Tibial artery (tissue), 4 donors: ENCODE data around the gene MORC4.

ENCODE experiments used
- DNase-seq, 2 donors: peaks; one replicate each; pipeline ENCODE4 v3.0.0-alpha.2; 2019
- H3K27ac ChIP-seq, 2 donors: fragments of 200-600 bp; sonication (generic) in 1 of 2; 1 replicate in 1 of 2; 2 replicates in 1 of 2; pipeline ENCODE4 v1.5.1; 2018 to 2019; ENCODE audit warnings: mild to moderate bottlenecking in 1 of 2
- H3K27me3 ChIP-seq, 2 donors: fragments of 200-600 bp; sonication (generic) in 1 of 2; one replicate each; pipeline versions ENCODE4 v1.5.1 to v1.6.0; 2016 to 2019
- H3K36me3 ChIP-seq, 3 donors: fragments of 200-600 bp; sonication (generic) in 2 of 3; one replicate each; pipeline ENCODE4 v1.5.1; 2016 to 2019; ENCODE audit warnings: mild to moderate bottlenecking in 2 of 3
- H3K4me1 ChIP-seq, 4 donors: fragments of 200-600 bp; sonication (generic) in 2 of 4; 1 replicate in 3 of 4; 2 replicates in 1 of 4; pipeline ENCODE4 v1.5.1; 2016 to 2019
- H3K4me3 ChIP-seq, 2 donors: fragments of 200-600 bp; sonication (generic) in 1 of 2; 1 replicate in 1 of 2; 2 replicates in 1 of 2; pipeline ENCODE4 v1.5.1; 2018 to 2019; ENCODE audit warnings: mild to moderate bottlenecking in 2 of 2
- H3K9me3 ChIP-seq, 3 donors: fragments of 200-600 bp; sonication (generic) in 1 of 3; one replicate each; pipeline ENCODE4 v1.5.1; 2016 to 2019
- CTCF ChIP-seq, 2 experiments: fragments of 200-600 bp in 1 of 2; fragments of 450-650 bp in 1 of 2; IDR thresholded peaks; one replicate each; pipeline ENCODE4 v1.5.1; 2017 to 2019; ENCODE audit warnings: antibody characterized with exemption in 2 of 2, mild to moderate bottlenecking in 1 of 2, moderate library complexity in 1 of 2
- intact Hi-C: fragments of 100-400 bp; cut with DNase I; formaldehyde crosslinking; loops from one replicate; pipeline ENCODE4 v1.15.0; 2023; ENCODE audit warnings: low total_unique reads

The MORC4 gene

DNA sequence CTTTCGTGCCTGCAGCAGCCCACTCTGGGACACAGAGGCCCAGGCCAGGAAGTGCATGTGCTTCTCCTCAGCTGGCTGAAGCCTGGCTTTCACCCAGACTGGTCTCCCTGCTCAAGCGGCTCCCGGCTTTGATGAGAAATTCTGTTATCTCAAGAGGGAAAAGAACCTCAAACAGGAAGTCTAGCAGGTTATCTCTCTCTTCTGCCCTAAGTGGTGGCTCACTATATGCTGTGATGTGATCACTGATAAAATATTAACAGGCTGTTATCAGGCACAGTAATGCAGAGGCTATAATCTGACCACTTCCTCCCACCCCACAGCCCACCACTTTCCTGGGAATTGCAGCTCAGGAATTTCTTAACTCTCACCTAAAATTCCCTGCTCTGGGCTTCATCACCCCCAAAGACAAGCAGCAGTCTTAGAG, 66.5 kb downstream of the MORC4 start:
- DNase-seq: peak in 1 of 2 donors; percentile 19
- no peak for TF ChIP-seq CTCF (IDR thresholded peaks at IDR 0.05)
- no peaks in the 10 kb centered on the region for H3K36me3 ChIP-seq
- intact Hi-C loops: no loop called here
- no peaks in the 10 kb centered on the region for H3K4me1 ChIP-seq
- no peak overlapping the region for H3K4me3 ChIP-seq
- no peak overlapping the region for H3K27ac ChIP-seq
- no peaks in the 10 kb centered on the region for H3K27me3 ChIP-seq
- no peaks in the 10 kb centered on the region for H3K9me3 ChIP-seq

DNA sequence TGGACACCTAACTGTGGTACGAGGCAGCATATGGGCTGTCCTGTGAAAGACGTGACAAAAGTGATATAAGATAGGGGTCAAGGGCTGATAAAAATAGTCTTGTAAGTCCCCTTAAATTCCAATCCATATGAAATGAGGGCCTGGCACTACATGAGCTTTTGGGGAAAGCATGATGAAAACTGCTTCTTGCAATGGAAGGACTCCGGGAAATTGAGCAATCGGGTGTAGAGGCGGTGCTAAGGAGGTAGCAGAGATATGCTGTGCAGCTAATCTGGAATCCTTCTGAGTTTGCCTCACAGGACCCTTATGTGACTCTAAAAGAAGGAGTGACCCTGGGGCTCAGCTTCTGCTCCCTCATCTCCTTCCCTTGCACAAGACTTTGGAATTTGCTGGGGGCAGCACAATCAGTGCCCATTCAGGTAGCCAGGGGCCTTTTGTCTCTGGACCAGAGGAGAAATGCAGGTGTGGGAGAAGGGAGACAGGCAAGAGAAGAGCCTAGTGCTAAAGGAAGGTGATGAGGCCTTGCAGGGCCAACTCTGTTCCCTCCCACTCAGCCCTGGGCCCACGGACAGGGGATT, 67.0 kb downstream of the MORC4 start:
- no peaks in the 10 kb centered on the region for H3K4me1 ChIP-seq
- H3K27me3 ChIP-seq: no peaks in the 10 kb centered on the region
- intact Hi-C loops: no loop called here
- no peak overlapping the region for H3K27ac ChIP-seq
- no peak for TF ChIP-seq CTCF (IDR thresholded peaks at IDR 0.05)
- peak in 1 of 2 donors; percentile 20 for DNase-seq
- no peaks in the 10 kb centered on the region for H3K36me3 ChIP-seq
- H3K4me3 ChIP-seq: no peak overlapping the region
- no peaks in the 10 kb centered on the region for H3K9me3 ChIP-seq

DNA sequence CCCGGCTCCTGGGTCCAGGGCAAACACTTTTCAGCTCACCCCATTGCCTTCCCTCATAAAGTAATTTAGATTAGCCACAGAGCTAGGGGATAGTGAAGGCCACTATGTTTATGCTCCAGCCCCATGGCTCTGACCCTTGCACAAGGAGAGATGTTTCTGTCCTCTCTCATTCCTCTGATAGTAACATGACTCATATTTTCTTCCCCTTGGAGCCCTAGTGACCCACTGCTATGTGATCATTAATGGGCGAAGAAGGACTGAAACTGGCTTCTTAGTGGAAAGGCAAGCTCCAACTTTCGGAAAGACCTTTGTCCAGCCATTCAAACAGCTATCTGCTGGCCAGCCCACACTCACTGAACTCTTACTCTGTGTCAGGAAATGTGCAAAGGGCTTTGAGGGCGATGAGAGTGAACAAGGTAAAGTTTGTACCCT, 67.5 kb downstream of the MORC4 start:
- Histone ChIP-seq H3K27me3 (no peaks in the 10 kb centered on the region), H3K4me3 (no peak overlapping the region), H3K9me3 (no peaks in the 10 kb centered on the region), H3K4me1 (no peaks in the 10 kb centered on the region), H3K27ac (no peak overlapping the region), H3K36me3 (no peaks in the 10 kb centered on the region)
- no peak for TF ChIP-seq CTCF (IDR thresholded peaks at IDR 0.05)
- intact Hi-C loops: no loop called here
- no peak for DNase-seq

- no peaks in the 10 kb centered on the region for H3K9me3 ChIP-seq
- H3K27ac ChIP-seq: no peak overlapping the region
- intact Hi-C loops: no loop called here
- H3K36me3 ChIP-seq: no peaks in the 10 kb centered on the region
- no peak for TF ChIP-seq CTCF (IDR thresholded peaks at IDR 0.05)
- DNase-seq: no peak
- no peaks in the 10 kb centered on the region for H3K4me1 ChIP-seq
- H3K27me3 ChIP-seq: no peaks in the 10 kb centered on the region
- no peak overlapping the region for H3K4me3 ChIP-seq
Observed at GRCh38 chrX:106931831-106932491, 68.1 kb downstream of the MORC4 start.

DNA sequence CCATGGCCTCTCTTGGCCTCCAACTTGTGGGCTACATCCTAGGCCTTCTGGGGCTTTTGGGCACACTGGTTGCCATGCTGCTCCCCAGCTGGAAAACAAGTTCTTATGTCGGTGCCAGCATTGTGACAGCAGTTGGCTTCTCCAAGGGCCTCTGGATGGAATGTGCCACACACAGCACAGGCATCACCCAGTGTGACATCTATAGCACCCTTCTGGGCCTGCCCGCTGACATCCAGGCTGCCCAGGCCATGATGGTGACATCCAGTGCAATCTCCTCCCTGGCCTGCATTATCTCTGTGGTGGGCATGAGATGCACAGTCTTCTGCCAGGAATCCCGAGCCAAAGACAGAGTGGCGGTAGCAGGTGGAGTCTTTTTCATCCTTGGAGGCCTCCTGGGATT, 71.8 kb downstream of the MORC4 start:
- intact Hi-C loops: no loop called here
- H3K9me3 ChIP-seq: no peaks in the 10 kb centered on the region
- no peaks in the 10 kb centered on the region for H3K36me3 ChIP-seq
- TF ChIP-seq CTCF (IDR thresholded peaks at IDR 0.05): no peak
- no peak overlapping the region for H3K4me3 ChIP-seq
- no peaks in the 10 kb centered on the region for H3K4me1 ChIP-seq
- no peak overlapping the region for H3K27ac ChIP-seq
- no peak for DNase-seq
- no peaks in the 10 kb centered on the region for H3K27me3 ChIP-seq
